Measurements from ENCODE around the gene YBX1.

The YBX1 gene

DNA sequence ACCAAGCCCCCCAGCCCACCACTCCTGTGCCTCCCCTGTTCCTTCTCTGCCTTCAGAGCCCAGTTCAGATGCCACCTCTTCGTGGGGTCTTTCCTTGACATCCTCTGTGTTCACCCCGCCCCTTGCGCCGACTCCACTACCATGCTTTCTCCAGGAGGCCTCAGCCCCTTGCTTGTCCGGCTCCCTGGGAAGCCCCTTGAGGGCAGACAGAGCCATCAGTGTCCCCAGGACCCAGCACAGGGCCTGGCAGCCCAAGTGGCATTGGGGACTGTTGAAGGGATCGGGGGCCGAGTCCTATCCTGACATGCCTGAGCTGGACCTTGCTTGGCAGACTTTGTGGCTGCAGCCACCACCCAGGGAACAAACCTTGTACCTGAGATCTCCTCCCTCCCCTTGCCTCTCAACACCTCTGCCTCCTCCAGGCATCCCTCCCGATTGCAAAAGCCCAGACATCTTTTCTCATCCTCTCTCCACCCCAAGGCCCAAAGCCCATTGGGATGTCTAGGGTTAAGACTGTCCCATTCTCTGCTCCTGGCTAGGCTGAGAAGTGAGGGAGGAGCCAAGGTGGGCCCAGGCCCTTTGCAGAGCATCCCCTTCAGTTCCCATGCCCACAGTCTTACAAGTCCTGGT, 54.5 kb downstream of the YBX1 start:
- no peaks in the 10 kb centered on the region for H3K9me3 ChIP-seq (ENCODE audit: control insufficient read depth, low read depth, low read length)
- no peaks in the 10 kb centered on the region for H3K27me3 ChIP-seq (ENCODE audit: control insufficient read depth, insufficient read depth, low read length)
- no peaks in the 10 kb centered on the region for H3K36me3 ChIP-seq (ENCODE audit: control insufficient read depth, low read depth, low read length)
- peaks cover 22% of the 10 kb centered on the region for H3K4me1 ChIP-seq (ENCODE audit: control insufficient read depth, low read depth, low read length)
- no peak overlapping the region for H3K27ac ChIP-seq (ENCODE audit: low read length)
- no peak overlapping the region for H3K4me3 ChIP-seq (ENCODE audit: low read length)
- no peak overlapping the region for H3K9ac ChIP-seq (ENCODE audit: low read length)

DNA sequence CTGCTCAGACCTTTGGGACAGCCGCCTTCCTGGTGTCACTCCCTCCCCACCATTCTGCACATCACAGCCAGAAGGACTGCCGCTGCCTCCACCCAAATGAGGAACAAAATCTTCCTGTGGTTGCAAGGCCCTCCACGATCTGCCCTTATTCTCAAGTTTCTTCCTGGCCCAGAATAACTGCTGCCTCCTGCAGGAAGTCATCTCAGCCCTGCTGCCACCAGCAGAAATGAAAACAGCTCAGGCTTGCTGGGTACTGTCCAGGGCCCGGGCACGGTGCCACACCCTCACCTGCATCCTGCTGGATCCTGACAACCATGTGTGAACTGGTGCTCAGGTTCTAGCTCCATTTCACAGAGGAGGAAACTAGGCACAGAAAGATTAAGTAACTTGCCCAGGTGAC, 55.0 kb downstream of the YBX1 start:
- Histone ChIP-seq H3K4me3 (ENCODE audit: low read length) (no peak overlapping the region), H3K27ac (ENCODE audit: low read length) (no peak overlapping the region), H3K9ac (ENCODE audit: low read length) (no peak overlapping the region), H3K27me3 (ENCODE audit: control insufficient read depth, insufficient read depth, low read length) (no peaks in the 10 kb centered on the region), H3K4me1 (ENCODE audit: control insufficient read depth, low read depth, low read length) (peaks cover 22% of the 10 kb centered on the region), H3K9me3 (ENCODE audit: control insufficient read depth, low read depth, low read length) (no peaks in the 10 kb centered on the region), H3K36me3 (ENCODE audit: control insufficient read depth, low read depth, low read length) (no peaks in the 10 kb centered on the region)

DNA sequence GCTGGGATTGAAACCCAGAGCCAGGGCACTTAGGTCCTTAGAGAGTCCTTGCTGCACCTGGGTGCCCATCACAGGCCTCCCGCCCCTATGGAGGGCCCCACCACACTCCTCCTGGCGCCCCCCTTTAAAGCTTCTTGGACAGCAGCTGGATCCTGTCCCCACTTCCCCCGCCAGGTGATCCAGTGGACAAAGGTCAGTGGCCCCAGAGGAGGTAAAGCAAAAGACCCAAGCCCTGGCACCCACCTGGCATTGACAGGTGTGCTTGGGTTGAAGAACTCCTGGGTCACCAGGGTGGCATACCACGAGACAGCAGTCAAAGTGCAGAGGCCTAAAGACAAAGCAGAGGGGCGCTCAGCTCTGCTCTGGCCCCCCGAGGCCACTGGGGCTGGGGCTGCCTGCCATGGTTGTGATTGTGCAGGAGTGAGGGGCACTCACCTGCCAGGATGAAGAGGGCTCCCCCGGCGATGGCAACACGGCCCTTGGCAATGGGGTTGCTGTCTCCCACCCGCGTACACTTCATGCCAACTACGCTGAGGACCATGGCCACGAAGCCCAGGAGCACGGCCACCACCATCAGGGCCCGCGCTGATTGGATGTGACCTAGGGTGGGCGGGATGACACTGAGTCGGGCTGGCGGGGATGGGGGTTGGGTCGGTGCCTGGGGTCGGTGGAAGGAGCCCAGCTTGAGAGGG, 55.9 kb downstream of the YBX1 start:
- Histone ChIP-seq H3K9me3 (ENCODE audit: control insufficient read depth, low read depth, low read length) (no peaks in the 10 kb centered on the region), H3K4me1 (ENCODE audit: control insufficient read depth, low read depth, low read length) (peaks cover 22% of the 10 kb centered on the region), H3K9ac (ENCODE audit: low read length) (no peak overlapping the region), H3K27me3 (ENCODE audit: control insufficient read depth, insufficient read depth, low read length) (no peaks in the 10 kb centered on the region), H3K4me3 (ENCODE audit: low read length) (no peak overlapping the region), H3K36me3 (ENCODE audit: control insufficient read depth, low read depth, low read length) (no peaks in the 10 kb centered on the region), H3K27ac (ENCODE audit: low read length) (no peak overlapping the region)

DNA sequence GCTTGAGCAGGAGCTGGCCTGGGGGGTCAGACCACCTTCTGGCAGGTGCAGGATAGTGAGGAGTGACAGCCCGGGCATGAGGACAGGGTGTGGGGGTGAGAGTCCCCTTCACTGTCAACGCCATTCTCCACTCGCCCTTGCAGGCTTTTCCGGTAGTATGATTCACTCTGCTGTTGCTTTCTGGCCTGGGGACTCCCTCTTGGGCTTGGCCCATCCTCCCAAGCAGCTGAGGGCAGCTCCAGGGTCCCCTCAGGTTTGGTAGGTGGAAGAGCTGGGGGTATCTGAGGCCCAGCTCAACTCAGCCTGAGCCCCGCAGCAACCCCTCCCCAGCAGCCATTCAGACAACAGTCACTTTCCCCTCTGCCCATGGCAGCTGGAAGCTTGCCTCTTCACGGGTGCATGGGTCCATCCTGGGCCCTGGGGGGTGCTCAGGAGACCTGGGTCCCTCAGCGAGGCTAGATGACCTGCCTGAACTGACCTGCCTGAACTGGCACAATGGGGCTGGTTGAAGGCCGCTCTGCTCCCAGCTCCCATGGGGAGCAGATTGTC, 56.5 kb downstream of the YBX1 start:
- no peaks in the 10 kb centered on the region for H3K27me3 ChIP-seq (ENCODE audit: control insufficient read depth, insufficient read depth, low read length)
- H3K36me3 ChIP-seq (ENCODE audit: control insufficient read depth, low read depth, low read length), result no peaks in the 10 kb centered on the region
- H3K9ac ChIP-seq (ENCODE audit: low read length), result no peak overlapping the region
- H3K27ac ChIP-seq (ENCODE audit: low read length), result no peak overlapping the region
- peaks cover 22% of the 10 kb centered on the region for H3K4me1 ChIP-seq (ENCODE audit: control insufficient read depth, low read depth, low read length)
- no peak overlapping the region for H3K4me3 ChIP-seq (ENCODE audit: low read length)
- H3K9me3 ChIP-seq (ENCODE audit: control insufficient read depth, low read depth, low read length), result no peaks in the 10 kb centered on the region

DNA sequence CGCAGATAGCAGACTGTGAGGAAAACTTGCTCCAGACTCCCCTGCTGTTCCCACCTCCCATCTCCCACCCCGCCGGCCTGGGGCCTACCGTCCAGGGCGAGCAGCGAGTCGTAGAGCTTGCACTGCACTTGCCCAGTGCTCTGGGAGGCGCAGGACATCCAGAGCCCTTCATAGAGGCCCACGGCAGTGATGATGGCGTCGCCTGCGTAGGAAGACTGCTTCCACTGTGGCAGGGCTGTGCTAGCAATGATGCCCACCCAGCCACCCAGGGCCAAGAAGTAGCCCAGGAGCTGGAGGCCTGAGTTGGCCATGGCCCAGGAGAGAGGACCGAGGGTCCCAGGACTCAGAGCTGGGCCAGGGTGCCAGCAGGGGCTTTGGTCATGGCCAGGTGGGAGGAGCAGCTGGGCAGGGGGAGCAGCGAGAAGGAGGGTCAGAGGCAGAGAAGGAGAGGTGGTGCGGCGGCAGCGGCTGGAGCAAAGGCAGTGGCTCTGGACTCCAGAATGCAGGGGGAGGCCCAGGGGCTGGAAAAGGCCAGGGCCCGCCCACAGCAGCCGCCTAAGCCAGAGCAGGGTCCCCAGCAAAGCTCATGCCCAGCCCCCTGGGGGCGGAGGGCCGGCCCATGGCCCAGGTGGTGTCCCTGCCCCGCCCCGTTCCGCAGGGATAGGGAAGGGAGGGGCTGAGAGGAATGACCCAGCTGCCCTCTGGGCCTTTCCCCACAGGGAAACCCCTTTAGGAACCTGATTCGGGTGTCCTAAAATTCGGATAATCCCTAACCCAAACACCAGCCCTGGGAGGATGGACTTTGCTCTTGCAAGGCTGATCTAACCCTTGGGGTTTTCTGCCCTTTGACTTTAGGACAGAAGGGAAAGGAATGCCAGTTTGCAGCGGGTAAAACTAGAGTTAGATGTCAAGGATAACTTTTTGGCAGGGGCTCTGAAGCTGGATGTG, 57.8 kb downstream of the YBX1 start, which contains the start of gene CLDN19:
CLDN19 (minus strand) TSS at position 484 of the 948 bp plus-strand sequence; CDS start at position 311, 173 bp downstream.
- no peaks in the 10 kb centered on the region for H3K27me3 ChIP-seq (ENCODE audit: control insufficient read depth, insufficient read depth, low read length)
- H3K4me3 ChIP-seq (ENCODE audit: low read length), result peak within 1 kb of the TSS; percentile 43
- no peaks in the 10 kb centered on the region for H3K36me3 ChIP-seq (ENCODE audit: control insufficient read depth, low read depth, low read length)
- H3K9me3 ChIP-seq (ENCODE audit: control insufficient read depth, low read depth, low read length), result no peaks in the 10 kb centered on the region
- peak within 1 kb of the TSS; percentile 44 for H3K9ac ChIP-seq (ENCODE audit: low read length)
- H3K27ac ChIP-seq (ENCODE audit: low read length), result no peak within 1 kb of the TSS
- peaks cover 16% of the 10 kb centered on the region for H3K4me1 ChIP-seq (ENCODE audit: control insufficient read depth, low read depth, low read length)

DNA sequence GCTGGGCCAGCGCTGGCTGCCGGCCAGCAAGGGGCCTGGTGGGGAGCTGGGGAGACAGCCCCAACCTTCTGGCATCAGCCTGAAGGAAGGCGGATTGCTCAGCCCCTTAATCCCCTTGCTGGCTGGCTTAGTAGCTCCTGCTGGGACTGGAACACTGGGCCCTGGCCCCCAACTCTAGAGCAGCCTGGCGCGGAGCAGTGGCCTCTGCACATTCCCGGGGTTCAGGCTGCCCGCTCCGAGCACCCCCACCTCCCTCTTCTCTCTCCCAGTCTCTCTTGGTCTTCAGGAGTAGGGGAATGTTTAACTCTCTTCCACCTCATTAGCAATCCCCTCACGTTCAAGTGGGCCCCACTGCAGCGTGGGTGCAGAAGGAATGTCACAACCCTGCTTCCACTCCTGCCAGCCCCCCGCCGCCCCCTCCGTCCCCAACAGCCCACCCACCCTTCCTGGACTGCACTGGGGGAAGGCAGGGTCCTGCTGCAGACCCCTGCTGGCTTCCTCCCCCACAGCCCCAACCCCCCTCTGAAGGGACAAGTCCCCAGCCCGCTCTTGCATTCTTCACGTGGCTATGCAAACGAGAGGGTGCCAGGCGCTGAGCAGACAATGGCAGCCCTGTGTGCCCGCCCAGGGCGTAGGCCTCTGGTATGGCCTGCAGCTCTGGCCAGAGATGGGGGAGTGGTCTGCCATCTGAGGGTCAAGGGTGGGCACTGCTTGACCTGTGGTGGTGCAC, 58.8 kb downstream of the YBX1 start:
- Histone ChIP-seq H3K9ac (ENCODE audit: low read length) (peak overlapping the region; percentile 44), H3K4me1 (ENCODE audit: control insufficient read depth, low read depth, low read length) (peaks cover 16% of the 10 kb centered on the region), H3K36me3 (ENCODE audit: control insufficient read depth, low read depth, low read length) (peaks cover 4% of the 10 kb centered on the region), H3K27me3 (ENCODE audit: control insufficient read depth, insufficient read depth, low read length) (no peaks in the 10 kb centered on the region), H3K27ac (ENCODE audit: low read length) (no peak overlapping the region), H3K4me3 (ENCODE audit: low read length) (peak overlapping the region; percentile 22), H3K9me3 (ENCODE audit: control insufficient read depth, low read depth, low read length) (no peaks in the 10 kb centered on the region)

DNA sequence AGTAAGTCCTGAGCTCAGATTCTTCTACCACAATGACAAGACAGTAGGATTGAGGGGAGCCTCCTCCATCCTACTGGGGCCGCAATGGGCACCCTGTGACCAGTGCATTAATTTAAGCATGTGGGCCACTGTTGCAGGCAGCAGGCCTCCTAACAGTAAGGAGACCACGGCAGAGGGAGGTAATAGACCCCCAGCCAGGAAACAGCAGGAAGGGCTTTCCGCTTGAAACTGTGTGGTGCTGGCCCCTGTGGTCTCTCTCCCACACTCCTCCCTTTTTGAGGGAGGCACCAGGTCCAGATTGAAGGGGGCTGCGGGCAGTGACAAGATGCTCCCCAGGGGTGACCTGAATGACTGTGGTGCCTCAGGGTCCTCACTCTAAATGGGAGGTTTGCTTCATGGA, 59.5 kb downstream of the YBX1 start:
- Histone ChIP-seq H3K9me3 (ENCODE audit: control insufficient read depth, low read depth, low read length) (no peaks in the 10 kb centered on the region), H3K4me3 (ENCODE audit: low read length) (no peak overlapping the region), H3K4me1 (ENCODE audit: control insufficient read depth, low read depth, low read length) (peaks cover 16% of the 10 kb centered on the region), H3K36me3 (ENCODE audit: control insufficient read depth, low read depth, low read length) (peaks cover 11% of the 10 kb centered on the region), H3K9ac (ENCODE audit: low read length) (no peak overlapping the region), H3K27me3 (ENCODE audit: control insufficient read depth, insufficient read depth, low read length) (no peaks in the 10 kb centered on the region), H3K27ac (ENCODE audit: low read length) (no peak overlapping the region)

DNA sequence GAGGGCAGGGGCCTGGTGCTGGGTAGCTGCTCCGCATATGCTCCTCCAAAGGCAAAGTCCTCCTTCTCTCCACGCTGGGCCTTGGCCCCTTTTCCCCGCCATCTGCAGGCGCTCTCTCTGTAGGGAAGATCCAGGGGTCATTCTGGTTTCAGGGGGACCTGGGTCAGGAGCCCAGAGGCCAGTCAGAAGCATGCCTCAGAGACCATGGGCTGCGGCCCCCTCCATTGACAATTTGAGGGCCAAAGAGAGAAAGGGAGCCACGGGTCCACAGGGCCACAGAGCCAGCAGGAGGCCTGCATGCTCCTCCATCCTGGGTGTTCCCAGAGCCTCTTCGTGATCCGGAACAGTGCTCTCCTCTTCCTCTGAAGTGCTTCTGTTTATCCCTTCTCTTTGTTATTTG, 59.9 kb downstream of the YBX1 start:
- Histone ChIP-seq H3K4me3 (ENCODE audit: low read length) (no peak overlapping the region), H3K9ac (ENCODE audit: low read length) (no peak overlapping the region)

DNA sequence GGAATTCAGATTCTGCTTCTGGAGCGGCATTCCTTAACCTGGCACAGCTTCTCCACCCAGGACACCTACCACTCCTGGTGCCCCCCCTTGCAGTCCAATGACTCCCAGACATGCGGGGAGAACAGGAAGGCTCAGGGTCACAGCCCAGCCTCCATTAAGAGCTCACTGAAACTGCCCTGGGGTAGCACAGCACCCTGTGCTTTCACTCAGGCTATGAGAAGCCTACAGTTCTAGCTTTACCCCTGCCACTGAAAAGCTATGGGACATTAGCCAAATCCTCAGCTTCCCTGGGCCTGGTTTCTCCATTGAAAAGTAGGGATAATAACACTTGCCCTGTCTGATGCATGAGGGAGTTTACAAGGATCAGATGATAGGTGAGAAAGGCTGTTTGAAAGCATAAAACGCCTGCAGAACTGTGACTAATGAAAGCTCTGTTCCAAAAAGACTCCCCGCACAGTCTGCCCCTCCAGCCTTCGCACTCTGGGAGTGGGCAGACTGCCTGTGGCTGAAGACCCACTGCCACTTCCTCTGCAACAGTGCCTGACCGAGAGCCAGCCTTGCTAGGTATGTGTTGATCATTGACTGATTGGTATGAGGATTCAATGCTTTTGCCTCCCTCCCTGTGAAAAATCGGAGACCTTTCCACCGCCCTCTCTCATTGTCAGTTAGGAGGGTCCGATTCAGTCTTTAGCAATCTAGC, 60.5 kb downstream of the YBX1 start:
- Histone ChIP-seq H3K27ac (ENCODE audit: low read length) (no peak overlapping the region), H3K4me1 (ENCODE audit: control insufficient read depth, low read depth, low read length) (peaks cover 16% of the 10 kb centered on the region), H3K4me3 (ENCODE audit: low read length) (no peak overlapping the region), H3K27me3 (ENCODE audit: control insufficient read depth, insufficient read depth, low read length) (no peaks in the 10 kb centered on the region), H3K36me3 (ENCODE audit: control insufficient read depth, low read depth, low read length) (peaks cover 13% of the 10 kb centered on the region), H3K9me3 (ENCODE audit: control insufficient read depth, low read depth, low read length) (no peaks in the 10 kb centered on the region), H3K9ac (ENCODE audit: low read length) (no peak overlapping the region)

More for the DNA sequence above, 59.9 kb downstream of the YBX1 start:
- Histone ChIP-seq H3K27ac (ENCODE audit: low read length) (no peak overlapping the region), H3K9me3 (ENCODE audit: control insufficient read depth, low read depth, low read length) (no peaks in the 10 kb centered on the region), H3K4me1 (ENCODE audit: control insufficient read depth, low read depth, low read length) (peaks cover 16% of the 10 kb centered on the region), H3K36me3 (ENCODE audit: control insufficient read depth, low read depth, low read length) (peaks cover 13% of the 10 kb centered on the region), H3K27me3 (ENCODE audit: control insufficient read depth, insufficient read depth, low read length) (no peaks in the 10 kb centered on the region)

DNA sequence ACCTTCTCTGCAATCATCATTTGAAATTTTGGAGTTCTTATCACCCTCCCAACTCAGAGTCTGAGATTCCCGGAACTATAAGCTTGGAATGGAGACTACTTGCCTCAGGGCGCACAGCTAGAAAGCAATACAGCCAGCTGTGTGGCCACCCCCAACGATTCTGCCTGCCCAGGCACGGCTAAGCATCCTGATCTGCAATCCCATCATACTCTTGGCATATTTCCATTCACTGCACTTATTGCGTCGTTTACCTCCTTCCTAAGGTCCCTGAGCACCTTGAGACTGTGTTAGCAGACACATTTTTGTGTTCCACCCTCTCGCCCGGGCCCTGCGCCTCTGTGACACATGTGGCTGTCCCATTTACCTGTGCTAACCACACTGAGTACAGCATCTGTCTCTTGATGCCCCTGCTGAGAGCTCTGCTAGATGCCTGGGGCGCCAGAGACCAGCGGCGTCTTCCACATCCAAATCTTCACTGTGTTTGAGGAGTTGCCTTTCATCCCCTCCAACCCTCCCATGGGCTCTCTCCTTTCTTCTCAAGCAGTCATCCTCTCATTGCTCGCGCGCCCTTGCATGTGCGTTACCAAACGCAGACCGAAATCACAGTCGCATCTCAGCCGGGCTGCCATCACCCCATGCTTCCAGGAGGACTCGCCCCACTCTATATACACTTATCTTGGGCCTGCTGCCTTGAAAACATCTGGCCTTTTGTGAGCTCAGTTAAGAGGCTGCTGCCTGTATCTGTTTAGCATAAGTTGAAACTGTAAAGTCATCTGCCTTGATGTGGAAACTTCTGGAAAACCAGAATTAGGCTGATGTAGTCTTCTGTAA, 61.3 kb downstream of the YBX1 start:
- Histone ChIP-seq H3K36me3 (ENCODE audit: control insufficient read depth, low read depth, low read length) (peaks cover 19% of the 10 kb centered on the region), H3K9ac (ENCODE audit: low read length) (no peak overlapping the region), H3K27ac (ENCODE audit: low read length) (no peak overlapping the region), H3K27me3 (ENCODE audit: control insufficient read depth, insufficient read depth, low read length) (no peaks in the 10 kb centered on the region), H3K4me1 (ENCODE audit: control insufficient read depth, low read depth, low read length) (peaks cover 16% of the 10 kb centered on the region), H3K4me3 (ENCODE audit: low read length) (no peak overlapping the region), H3K9me3 (ENCODE audit: control insufficient read depth, low read depth, low read length) (no peaks in the 10 kb centered on the region)
